GM18951 (cell line): ENCODE data around the gene CXCL12.

Experiments used
- POLR2A ChIP-seq: IDR thresholded peaks from 4 replicates; pipeline ENCODE4 v1.6.1; 2011; ENCODE audit warnings: mild to moderate bottlenecking; ENCODE audit not compliant: insufficient read length, insufficient read depth; ENCODE audit errors: extremely low read depth
- in situ Hi-C: fragments of 300-500 bp; cut with MboI; formaldehyde crosslinking; loops from one replicate; pipeline ENCODE4 v1.12.0; 2022; ENCODE audit warnings: low sequenced_read_pairs, mixed read lengths, inconsistent platforms; ENCODE audit not compliant: unreplicated experiment

The CXCL12 gene

GRCh38 chr10:44361109-44361508, 23.8 kb downstream of the CXCL12 start:
- in situ Hi-C loops: loop anchor here (25.0 kb wide), 1 partner anchor 699 kb away; no protein-coding TSS in a partner anchor
- TF ChIP-seq POLR2A: no peak

DNA sequence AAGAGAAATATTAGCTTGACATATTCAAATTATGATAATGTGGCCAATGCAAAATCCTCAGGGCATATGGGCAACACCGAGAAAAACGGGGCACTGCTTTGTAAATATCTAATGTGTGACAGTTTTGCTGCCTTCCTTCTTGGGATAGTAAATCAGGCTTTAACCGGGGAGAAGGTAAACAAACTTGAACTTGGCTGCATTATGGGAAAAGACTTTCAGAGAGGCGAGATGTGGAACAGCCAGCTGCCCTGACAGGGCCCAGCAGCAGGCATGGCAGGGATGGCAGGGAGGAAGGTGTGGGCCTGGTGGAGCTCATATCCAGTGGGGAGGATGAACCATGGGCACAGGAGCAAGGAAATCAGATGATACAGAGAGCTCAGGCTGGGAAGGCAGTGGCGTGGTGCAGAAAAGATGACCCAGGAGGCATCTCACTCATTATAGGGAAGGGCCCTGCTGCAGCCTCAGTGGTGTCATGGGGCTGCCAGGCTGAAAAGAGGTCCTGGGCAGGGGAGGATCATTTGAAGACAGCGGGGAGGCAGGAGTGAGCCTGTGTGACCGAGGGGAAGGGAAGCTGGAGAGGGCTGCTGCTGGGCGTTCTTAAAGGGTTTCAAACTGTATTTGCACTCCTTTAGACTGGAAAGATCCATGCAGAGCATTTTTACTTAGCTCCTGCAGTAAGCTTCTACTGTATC, 26.7 kb downstream of the CXCL12 start:
- TF ChIP-seq POLR2A: no peak
- in situ Hi-C loops: loop anchor here (25.0 kb wide), 1 partner anchor 696 kb away; no protein-coding TSS in a partner anchor

DNA sequence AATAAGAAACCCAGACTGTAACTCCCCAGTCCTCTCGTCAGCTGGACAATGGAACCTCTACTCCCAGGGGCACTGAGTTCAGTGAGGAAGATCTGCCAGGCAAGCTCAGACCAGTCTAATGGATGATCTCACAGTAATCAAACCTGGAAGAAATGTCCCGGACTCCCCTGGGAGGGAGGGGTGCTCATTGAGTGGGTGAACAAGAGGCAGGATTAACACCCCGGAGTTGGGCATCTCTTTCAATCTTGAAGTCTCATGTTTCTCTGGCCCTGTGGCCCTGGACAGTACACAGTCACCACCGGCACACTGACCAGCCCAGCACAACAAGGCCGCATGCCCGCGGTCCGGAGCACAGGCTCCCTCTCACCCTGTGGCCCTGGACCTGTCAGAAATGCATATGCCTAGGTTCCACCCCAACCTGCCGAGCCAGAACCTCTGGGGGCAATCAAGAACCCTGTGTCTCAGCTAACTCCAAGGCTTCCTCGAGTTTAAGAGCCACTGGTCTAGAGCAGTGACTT, 27.8 kb downstream of the CXCL12 start:
- no peak for TF ChIP-seq POLR2A
- in situ Hi-C loops: loop anchor here (25.0 kb wide), 1 partner anchor 695 kb away; no protein-coding TSS in a partner anchor

DNA sequence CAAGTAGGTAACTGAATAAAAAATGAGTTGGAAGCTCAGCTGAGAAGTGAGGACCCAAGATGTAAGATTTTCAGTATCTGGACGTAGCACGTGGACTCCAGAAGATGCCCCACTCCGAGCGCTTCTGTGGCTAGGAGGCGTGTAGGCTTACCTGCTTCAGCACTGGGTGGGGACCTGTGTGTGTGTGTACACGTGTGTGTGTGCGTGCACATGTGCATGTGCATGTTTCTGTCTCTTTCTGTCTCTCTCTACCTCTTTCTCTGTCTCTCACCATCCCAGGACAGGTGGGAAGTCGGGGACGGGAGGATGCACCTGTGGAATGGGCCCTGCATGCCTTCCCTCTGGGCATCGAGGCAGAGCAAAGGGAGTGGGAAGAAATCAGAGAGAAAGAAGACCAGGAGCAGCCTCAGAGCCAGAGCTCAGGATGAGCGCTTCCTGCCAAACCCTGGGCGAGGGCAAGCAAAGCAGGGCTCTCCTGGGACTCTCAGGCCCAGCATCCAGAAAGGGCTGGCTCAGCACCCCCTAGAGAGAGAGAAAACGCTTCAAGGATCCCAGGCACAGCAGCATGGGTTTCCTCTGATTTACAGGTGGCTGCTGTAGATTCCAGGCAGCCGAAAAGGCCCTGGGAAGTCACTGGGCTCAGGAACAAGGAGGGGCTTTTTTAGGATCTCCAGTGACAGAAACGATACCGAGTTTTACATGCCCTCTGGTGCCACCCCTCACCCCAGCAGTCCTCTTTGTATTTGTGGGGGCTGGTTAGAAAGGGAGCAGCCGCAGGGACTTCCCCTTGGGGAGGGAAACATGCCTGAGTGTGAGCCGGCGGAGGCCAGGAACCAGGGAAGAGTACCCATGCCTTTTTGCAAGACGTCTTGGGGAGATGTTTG, 28.5 kb downstream of the CXCL12 start:
- in situ Hi-C loops: loop anchor here (25.0 kb wide), 1 partner anchor 694 kb away; no protein-coding TSS in a partner anchor
- no peak for TF ChIP-seq POLR2A

DNA sequence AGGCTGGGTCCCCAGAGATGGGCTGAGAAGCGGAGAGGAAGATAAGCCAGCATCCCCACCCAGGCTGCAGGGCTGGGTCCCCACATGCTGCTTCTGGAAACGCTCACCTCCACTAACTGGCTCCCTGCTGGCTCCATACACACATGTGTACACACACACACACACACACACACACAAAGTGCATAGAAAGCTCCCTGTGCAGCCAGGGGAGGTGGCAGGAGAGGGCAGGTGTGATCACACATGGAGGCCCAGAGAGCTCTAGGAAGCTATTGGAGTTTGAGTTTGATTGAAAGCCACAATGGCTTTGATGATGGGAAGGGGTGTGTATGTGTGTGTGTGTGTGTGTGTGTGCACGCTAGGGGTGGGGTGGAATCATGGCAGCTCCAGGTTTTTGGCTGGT, 29.3 kb downstream of the CXCL12 start:
- no peak for TF ChIP-seq POLR2A
- in situ Hi-C loops: loop anchor here (25.0 kb wide), 1 partner anchor 693 kb away; no protein-coding TSS in a partner anchor

DNA sequence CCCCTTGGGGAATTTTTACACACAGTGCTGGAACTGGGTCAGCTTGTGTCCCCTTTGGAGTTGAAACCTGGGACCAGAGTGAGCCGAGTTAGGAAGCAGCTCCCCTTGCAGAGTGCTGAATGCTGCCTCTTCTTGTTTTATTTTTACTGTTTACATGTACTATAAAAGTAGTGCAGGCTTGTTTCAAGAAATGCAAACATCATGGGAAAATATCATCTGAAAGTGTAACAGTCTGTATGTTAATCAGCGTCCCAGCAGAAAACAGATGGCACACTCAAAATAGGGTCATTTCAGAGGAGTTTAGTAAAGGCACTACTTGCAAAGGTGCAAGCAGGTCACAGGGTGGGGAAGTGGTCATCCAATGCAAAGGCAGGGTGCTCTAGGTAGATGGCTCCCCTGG, 30.1 kb downstream of the CXCL12 start:
- no peak for TF ChIP-seq POLR2A
- in situ Hi-C loops: loop anchor here (25.0 kb wide), 1 partner anchor 692 kb away; no protein-coding TSS in a partner anchor

DNA sequence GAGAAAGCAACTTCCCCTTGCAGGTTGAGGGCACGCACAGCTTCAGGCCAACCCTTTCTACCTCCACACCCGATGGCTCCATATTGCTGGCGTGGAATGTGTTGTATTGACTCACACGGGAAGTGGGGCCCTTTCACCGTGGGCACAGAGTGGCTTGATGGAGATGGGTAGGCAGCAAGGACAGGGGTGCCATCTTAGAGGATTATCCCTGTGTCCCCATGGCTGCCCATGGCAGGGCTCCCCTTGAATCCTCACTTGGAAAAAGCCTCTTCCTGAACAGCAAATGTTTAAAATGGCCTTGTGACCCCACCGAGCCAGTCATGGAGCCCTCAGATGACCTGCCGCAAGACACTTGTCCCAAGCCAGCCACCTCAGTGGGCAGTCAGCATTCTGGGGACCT, 31.2 kb downstream of the CXCL12 start:
- in situ Hi-C loops: loop anchor here (25.0 kb wide), 1 partner anchor 691 kb away; no protein-coding TSS in a partner anchor

DNA sequence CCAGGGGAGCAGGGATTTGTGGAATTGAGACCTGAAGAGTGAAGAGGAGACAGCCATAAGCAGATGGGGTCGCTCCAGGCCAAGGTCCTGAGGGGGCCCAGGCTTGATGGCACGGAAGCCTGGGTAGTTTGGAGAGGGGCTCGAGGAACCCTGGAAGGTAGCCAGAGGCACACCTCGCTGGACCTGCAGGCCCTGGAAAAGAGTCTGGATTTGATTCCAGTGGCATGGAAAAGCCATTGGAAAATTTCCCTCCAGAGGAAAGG, 31.8 kb downstream of the CXCL12 start:
- no peak for TF ChIP-seq POLR2A
- in situ Hi-C loops: loop anchor here (25.0 kb wide), 1 partner anchor 691 kb away; no protein-coding TSS in a partner anchor

More for the DNA sequence above, 31.2 kb downstream of the CXCL12 start:
- no peak for TF ChIP-seq POLR2A

- TF ChIP-seq POLR2A: no peak
- in situ Hi-C loops: loop anchor here (25.0 kb wide), 1 partner anchor 690 kb away; no protein-coding TSS in a partner anchor
These were observed 32.4 kb downstream of the CXCL12 start for GRCh38 chr10:44352316-44353127.

DNA sequence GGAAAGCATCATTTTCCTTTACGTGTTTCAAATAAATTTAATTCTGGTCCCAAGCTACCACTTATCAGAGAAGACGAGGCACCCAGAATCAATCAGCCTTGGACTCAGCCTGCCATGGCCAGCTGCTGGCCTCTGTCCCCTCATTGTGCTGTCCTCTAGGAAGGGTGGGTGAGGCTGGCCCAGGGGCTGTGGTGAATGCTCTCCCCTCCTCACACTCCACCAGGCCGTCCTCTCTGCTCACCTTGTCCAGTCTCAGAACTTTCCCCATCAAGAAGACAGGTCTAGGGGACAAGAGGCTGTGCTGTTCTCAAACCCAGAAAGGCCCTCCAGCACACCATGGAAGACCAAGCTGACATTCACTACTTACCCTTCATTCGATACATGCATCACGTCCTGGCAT, 36.4 kb downstream of the CXCL12 start:
- no peak for TF ChIP-seq POLR2A

GRCh38 chr10:44347609-44348400, 37.1 kb downstream of the CXCL12 start:
- no peak for TF ChIP-seq POLR2A
- in situ Hi-C loops: no loop called here

More for the DNA sequence above, 36.4 kb downstream of the CXCL12 start:
- in situ Hi-C loops: no loop called here

DNA sequence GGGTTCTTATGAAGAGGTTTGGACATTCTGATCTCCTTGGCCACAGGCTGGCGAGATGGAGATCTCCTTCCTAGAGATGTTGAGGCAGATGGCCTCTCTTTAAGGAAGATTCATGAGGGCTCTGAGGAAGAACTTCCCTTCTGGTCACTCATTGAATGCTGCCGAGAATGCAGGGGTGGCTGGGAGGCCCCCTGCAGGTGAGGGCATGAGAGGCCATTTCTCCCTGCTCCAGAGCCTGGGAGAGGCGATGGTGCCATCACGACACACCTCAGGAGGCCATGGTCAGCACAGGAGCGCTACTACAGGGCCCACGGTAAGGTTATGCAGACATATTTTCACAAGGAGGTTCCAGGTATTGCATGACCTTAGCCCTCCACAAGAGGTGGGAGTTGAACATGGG, 40.2 kb downstream of the CXCL12 start:
- TF ChIP-seq POLR2A: no peak
- in situ Hi-C loops: no loop called here
